Activated CD4-positive, alpha-beta memory T cell treated with anti-CD3 and anti-CD28 coated beads for 36 hours (primary cell): ENCODE results near the gene STAC3. TPM values are rescaled to one million over a fixed set of nuclear protein-coding genes. Genes with fewer than 3 reads are reported as not detected.

Experiments
- CTCF ChIA-PET: fragments of 350-600 bp; sonication (Branson Sonifier 250); formaldehyde crosslinking; loops from one replicate; lab custom pipeline; 2021; ENCODE audit warnings: antibody characterized with exemption, inconsistent platforms; lab: Charles Lee
- POLR2A ChIA-PET: fragments of 350-600 bp; sonication (Branson Sonifier 250); formaldehyde crosslinking; loops from one replicate; lab custom pipeline; 2021; ENCODE audit warnings: antibody characterized with exemption; lab: Charles Lee
- DNase-seq: peaks from one replicate; pipeline ENCODE4 v3.0.0-alpha.2; 2020
- H3K27ac Mint-ChIP-seq: one replicate; pipeline ENCODE4 v1.8.0; 2021; ENCODE audit warnings: mixed read lengths
- H3K27me3 Mint-ChIP-seq: one replicate; pipeline ENCODE4 v1.8.0; 2021; ENCODE audit warnings: mixed read lengths
- H3K36me3 Mint-ChIP-seq: one replicate; pipeline ENCODE4 v1.8.0; 2021; ENCODE audit warnings: mixed read lengths
- H3K4me1 Mint-ChIP-seq: one replicate; pipeline ENCODE4 v1.8.0; 2021; ENCODE audit warnings: low read depth, mixed read lengths
- H3K4me3 Mint-ChIP-seq: one replicate; pipeline ENCODE4 v1.8.0; 2021; ENCODE audit warnings: mild to moderate bottlenecking, mixed read lengths
- H3K9me3 Mint-ChIP-seq: one replicate; pipeline ENCODE4 v1.8.0; 2021; ENCODE audit warnings: mixed read lengths
- intact Hi-C: fragments of 100-400 bp; cut with micrococcal nuclease; formaldehyde crosslinking; loops from one replicate; pipeline ENCODE4 v1.15.1; 2023
- total RNA-seq, 2 experiments: library from RNA; stranded (reverse); gene quantifications; one replicate each; pipeline ENCODE4 v1.2.3, GENCODE V29; 2021

Gene STAC3
- total RNA-seq, 2 experiments from 2014 or later: 1.9 to 2.0 TPM

DNA sequence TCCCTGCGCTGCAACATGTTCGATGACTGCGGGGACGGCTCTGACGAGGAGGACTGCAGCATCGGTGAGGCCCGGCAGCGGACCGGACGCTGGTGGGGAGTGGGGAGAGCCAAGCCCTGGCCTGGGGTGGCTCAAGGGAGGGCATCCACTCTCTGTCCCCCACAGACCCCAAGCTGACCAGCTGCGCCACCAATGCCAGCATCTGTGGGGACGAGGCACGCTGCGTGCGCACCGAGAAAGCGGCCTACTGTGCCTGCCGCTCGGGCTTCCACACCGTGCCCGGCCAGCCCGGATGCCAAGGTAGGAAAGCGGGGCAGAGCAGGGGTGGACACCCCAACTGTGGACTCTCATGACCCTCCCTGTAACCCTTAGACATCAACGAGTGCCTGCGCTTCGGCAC is 45.8 kb downstream of the STAC3 start:
- intact Hi-C loops: no loop called here
- ChIA-PET POLR2A (interaction anchor here (0.5 kb wide), 1 partner anchor 665 kb away, joined by 3 read pairs; no protein-coding TSS in a partner anchor), CTCF (interaction anchor here (1.2 kb wide), 1 partner anchor 38 kb away, joined by 5 read pairs; no protein-coding TSS in a partner anchor)
- Mint-ChIP-seq H3K27me3 (no peaks in the 10 kb centered on the region), H3K27ac (no peak overlapping the region), H3K9me3 (no peaks in the 10 kb centered on the region), H3K36me3 (no peaks in the 10 kb centered on the region), H3K4me1 (no peaks in the 10 kb centered on the region), H3K4me3 (no peak overlapping the region)
- no peak for DNase-seq

DNA sequence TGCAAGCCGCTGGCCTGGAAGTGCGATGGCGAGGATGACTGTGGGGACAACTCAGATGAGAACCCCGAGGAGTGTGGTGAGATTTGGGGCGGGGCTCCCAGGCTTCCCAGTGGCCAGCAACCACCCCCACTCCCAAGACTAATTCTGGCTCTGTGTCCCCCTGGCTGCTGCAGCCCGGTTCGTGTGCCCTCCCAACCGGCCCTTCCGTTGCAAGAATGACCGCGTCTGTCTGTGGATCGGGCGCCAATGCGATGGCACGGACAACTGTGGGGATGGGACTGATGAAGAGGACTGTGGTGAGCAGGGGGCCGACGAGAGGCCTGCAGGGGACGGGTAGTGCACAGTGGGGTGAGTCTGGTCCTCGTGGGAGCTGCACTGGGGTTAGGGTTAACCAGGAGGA is 46.5 kb downstream of the STAC3 start:
- H3K4me3 Mint-ChIP-seq: no peak overlapping the region
- intact Hi-C loops: no loop called here
- no peaks in the 10 kb centered on the region for H3K36me3 Mint-ChIP-seq
- H3K27ac Mint-ChIP-seq: no peak overlapping the region
- DNase-seq: no peak
- no peaks in the 10 kb centered on the region for H3K4me1 Mint-ChIP-seq
- H3K9me3 Mint-ChIP-seq: no peaks in the 10 kb centered on the region
- no peaks in the 10 kb centered on the region for H3K27me3 Mint-ChIP-seq
- ChIA-PET POLR2A (no interaction called here), CTCF (no interaction called here)

DNA sequence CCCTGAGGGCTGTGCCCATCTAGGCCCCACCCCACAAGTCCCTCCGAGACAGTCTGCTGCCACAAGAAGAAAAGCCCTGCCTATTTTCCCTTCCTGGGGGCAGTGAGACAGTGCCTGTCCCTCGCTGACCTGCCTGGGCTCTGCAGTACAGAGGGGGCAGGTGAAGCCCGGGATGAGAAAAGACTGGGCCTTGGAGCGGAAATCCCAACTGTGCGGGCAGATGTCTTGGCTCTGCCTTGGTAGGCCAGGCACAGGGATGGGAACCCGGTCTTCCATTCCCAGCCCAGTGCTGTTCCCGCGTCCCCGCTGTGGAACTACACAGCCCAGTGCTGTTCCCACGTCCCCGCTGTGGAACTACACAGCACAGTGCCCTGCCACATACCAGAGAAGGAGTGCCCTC is 47.2 kb downstream of the STAC3 start:
- Mint-ChIP-seq H3K27ac (no peak overlapping the region), H3K27me3 (no peaks in the 10 kb centered on the region), H3K36me3 (no peaks in the 10 kb centered on the region), H3K4me3 (no peak overlapping the region), H3K4me1 (no peaks in the 10 kb centered on the region), H3K9me3 (no peaks in the 10 kb centered on the region)
- POLR2A ChIA-PET: no interaction called here
- CTCF ChIA-PET: no interaction called here
- intact Hi-C loops: no loop called here
- no peak for DNase-seq

DNA sequence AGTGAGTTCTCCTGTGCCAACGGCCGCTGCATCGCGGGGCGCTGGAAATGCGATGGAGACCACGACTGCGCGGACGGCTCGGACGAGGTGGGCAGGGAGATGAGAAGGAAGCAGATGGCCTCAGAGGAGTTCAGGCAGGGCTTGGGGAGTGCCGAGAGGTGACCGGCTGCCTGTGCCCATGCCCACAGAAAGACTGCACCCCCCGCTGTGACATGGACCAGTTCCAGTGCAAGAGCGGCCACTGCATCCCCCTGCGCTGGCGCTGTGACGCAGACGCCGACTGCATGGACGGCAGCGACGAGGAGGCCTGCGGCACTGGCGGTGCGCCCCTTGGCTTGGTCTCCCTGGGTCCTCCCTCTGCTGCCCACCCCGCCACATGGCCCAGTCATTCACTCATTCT is 47.8 kb downstream of the STAC3 start:
- ChIA-PET CTCF (no interaction called here), POLR2A (no interaction called here)
- Mint-ChIP-seq H3K4me3 (no peak overlapping the region), H3K4me1 (no peaks in the 10 kb centered on the region), H3K27me3 (no peaks in the 10 kb centered on the region), H3K9me3 (no peaks in the 10 kb centered on the region), H3K27ac (no peak overlapping the region), H3K36me3 (no peaks in the 10 kb centered on the region)
- DNase-seq: no peak
- intact Hi-C loops: no loop called here

DNA sequence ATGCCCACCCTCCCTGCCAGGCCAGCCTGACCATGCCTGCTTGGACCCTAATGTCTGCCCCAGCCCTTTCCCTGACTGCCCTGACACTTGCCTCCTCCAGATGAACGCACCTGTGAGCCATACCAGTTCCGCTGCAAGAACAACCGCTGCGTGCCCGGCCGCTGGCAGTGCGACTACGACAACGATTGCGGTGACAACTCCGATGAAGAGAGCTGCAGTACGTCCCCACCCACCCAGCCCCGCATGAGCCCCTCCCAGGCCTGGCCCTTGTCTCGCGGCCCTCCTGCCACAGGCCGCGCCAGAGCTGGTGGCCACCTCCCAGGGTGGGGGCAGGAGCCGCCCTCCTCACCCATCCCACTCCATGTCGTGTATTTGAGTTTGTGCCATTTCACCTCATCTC is 48.7 kb downstream of the STAC3 start:
- no peaks in the 10 kb centered on the region for H3K9me3 Mint-ChIP-seq
- H3K36me3 Mint-ChIP-seq: no peaks in the 10 kb centered on the region
- DNase-seq: no peak
- H3K27me3 Mint-ChIP-seq: no peaks in the 10 kb centered on the region
- intact Hi-C loops: no loop called here
- ChIA-PET CTCF (no interaction called here), POLR2A (no interaction called here)
- H3K4me3 Mint-ChIP-seq: no peak overlapping the region
- no peak overlapping the region for H3K27ac Mint-ChIP-seq
- H3K4me1 Mint-ChIP-seq: no peaks in the 10 kb centered on the region

DNA sequence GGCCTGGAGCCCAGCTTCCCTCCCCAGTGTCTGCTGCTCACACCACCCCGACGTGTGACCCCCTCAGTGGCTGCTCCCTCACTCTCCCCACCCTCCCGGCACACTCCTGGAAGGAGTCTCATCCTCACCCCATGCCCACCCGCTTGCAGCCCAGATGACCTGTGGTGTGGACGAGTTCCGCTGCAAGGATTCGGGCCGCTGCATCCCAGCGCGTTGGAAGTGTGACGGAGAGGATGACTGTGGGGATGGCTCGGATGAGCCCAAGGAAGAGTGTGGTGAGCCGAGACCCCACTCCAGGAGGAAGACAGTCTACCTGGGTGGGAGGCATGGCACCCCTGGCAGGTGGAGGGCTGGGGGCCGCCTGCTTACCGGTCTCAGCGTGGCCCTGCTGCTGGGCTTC is 49.4 kb downstream of the STAC3 start:
- Mint-ChIP-seq H3K9me3 (no peaks in the 10 kb centered on the region), H3K36me3 (no peaks in the 10 kb centered on the region), H3K27me3 (no peaks in the 10 kb centered on the region), H3K4me3 (no peak overlapping the region), H3K4me1 (no peaks in the 10 kb centered on the region), H3K27ac (no peak overlapping the region)
- DNase-seq: no peak
- ChIA-PET CTCF (no interaction called here), POLR2A (no interaction called here)
- intact Hi-C loops: no loop called here

DNA sequence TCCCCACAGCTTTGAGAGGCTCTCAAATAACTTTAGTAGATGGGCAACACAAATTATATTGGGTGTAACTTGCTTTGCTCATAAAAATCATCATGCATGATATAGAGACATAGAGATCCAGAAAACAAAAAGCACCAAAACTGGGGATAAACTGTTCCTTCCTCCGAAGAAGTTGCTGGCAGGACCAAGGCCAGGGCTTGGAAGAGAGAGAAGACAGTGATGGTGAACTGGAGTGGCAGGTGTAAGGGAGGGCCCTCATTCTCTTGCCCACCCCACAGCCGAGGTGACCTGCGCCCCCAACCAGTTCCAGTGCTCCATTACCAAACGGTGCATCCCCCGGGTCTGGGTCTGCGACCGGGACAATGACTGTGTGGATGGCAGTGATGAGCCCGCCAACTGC is 49.8 kb downstream of the STAC3 start:
- no peaks in the 10 kb centered on the region for H3K4me1 Mint-ChIP-seq
- no peak overlapping the region for H3K4me3 Mint-ChIP-seq
- H3K9me3 Mint-ChIP-seq: no peaks in the 10 kb centered on the region
- no peak overlapping the region for H3K27ac Mint-ChIP-seq
- no peaks in the 10 kb centered on the region for H3K27me3 Mint-ChIP-seq
- POLR2A ChIA-PET: no interaction called here
- DNase-seq: no peak
- H3K36me3 Mint-ChIP-seq: no peaks in the 10 kb centered on the region
- CTCF ChIA-PET: no interaction called here
- intact Hi-C loops: no loop called here

DNA sequence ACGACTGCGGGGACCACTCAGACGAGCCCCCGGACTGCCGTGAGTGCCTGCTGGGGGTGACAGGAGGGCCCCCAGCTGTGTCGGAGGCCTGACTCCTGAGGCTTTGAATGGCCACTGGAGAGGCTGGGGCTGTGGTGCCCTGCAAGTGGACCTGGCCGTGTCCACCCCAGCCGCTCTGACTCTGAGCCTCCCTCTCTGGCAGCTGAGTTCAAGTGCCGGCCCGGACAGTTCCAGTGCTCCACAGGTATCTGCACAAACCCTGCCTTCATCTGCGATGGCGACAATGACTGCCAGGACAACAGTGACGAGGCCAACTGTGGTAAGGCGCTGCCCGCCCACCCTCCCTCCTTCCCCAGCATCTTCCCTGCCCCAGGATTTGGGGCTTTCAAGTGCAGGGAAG is 50.5 kb downstream of the STAC3 start:
- Mint-ChIP-seq H3K36me3 (no peaks in the 10 kb centered on the region), H3K4me3 (no peak overlapping the region), H3K27me3 (no peaks in the 10 kb centered on the region), H3K4me1 (no peaks in the 10 kb centered on the region), H3K9me3 (no peaks in the 10 kb centered on the region), H3K27ac (no peak overlapping the region)
- CTCF ChIA-PET: no interaction called here
- no peak for DNase-seq
- intact Hi-C loops: no loop called here
- POLR2A ChIA-PET: no interaction called here

DNA sequence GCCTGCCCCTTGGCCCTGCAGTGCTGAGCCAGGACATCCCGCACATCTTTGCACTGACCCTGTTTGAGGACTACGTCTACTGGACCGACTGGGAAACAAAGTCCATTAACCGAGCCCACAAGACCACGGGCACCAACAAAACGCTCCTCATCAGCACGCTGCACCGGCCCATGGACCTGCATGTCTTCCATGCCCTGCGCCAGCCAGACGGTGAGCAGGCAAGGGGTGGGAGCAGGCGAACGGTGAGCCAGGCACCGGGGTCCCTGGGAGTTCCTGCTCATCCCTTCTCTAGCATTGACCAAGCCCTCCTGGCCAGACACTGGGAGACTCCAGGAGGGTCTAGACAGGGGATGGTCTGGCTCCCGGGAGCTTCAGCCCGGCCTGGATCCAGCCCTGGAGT is 51.8 kb downstream of the STAC3 start:
- ChIA-PET POLR2A (no interaction called here), CTCF (no interaction called here)
- no peak for DNase-seq
- intact Hi-C loops: no loop called here
- Mint-ChIP-seq H3K27me3 (no peaks in the 10 kb centered on the region), H3K4me3 (no peak overlapping the region), H3K36me3 (no peaks in the 10 kb centered on the region), H3K4me1 (no peaks in the 10 kb centered on the region), H3K9me3 (no peaks in the 10 kb centered on the region), H3K27ac (no peak overlapping the region)

DNA sequence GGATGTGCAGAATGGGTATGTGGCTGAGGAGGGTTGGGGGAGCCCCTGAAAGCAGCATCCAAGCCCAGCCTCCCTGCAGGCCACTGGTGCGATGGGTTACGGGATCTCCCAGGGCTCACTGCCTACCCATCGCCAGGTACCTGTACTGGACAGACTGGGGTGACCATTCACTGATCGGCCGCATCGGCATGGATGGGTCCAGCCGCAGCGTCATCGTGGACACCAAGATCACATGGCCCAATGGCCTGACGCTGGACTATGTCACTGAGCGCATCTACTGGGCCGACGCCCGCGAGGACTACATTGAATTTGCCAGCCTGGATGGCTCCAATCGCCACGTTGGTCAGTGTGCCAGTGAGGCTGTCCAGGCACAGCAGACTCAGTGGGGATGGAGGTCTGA is 52.7 kb downstream of the STAC3 start:
- intact Hi-C loops: no loop called here
- ChIA-PET POLR2A (no interaction called here), CTCF (interaction anchor here (0.6 kb wide), 1 partner anchor 10 kb away, joined by 3 read pairs; no protein-coding TSS in a partner anchor)
- no peak for DNase-seq
- H3K36me3 Mint-ChIP-seq: no peaks in the 10 kb centered on the region
- H3K4me1 Mint-ChIP-seq: no peaks in the 10 kb centered on the region
- no peaks in the 10 kb centered on the region for H3K27me3 Mint-ChIP-seq
- no peak overlapping the region for H3K4me3 Mint-ChIP-seq
- no peaks in the 10 kb centered on the region for H3K9me3 Mint-ChIP-seq
- no peak overlapping the region for H3K27ac Mint-ChIP-seq

DNA sequence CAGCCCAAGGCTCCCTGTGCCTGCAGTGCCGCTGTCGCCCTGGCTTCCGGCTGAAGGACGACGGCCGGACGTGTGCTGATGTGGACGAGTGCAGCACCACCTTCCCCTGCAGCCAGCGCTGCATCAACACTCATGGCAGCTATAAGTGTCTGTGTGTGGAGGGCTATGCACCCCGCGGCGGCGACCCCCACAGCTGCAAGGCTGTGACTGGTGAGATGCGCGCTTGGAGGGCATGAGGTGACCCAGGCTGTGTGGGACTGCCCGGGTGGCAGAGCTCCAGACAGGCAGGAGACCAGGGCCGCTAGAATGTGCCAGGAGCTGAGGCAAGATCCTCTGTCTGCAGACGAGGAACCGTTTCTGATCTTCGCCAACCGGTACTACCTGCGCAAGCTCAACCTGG is 54.0 kb downstream of the STAC3 start:
- Mint-ChIP-seq H3K27ac (no peak overlapping the region), H3K4me1 (no peaks in the 10 kb centered on the region), H3K9me3 (no peaks in the 10 kb centered on the region), H3K4me3 (no peak overlapping the region), H3K36me3 (no peaks in the 10 kb centered on the region), H3K27me3 (no peaks in the 10 kb centered on the region)
- POLR2A ChIA-PET: no interaction called here
- no peak for DNase-seq
- CTCF ChIA-PET: interaction anchor here (0.8 kb wide), 1 partner anchor 46 kb away, joined by 3 read pairs; no protein-coding TSS in a partner anchor
- intact Hi-C loops: no loop called here

DNA sequence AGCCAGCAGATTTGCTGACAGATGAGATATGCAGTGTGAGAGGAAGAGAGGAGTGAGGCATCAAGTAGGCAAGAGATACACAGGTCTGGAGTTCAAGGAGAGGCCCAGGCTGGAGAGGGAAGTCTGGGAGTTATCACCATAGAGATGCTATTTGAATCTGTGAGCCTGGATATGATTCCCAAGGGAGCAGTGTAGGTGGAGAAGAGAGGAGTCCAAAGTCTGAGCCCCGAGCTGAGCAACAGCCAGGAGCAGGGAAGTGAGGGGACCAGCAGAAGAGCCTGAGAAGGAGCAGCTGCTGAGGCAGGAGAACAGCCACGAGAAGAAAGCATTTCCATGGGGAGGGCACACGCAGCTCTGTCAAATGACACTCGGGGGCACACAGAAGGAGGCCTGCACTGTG is 54.5 kb downstream of the STAC3 start:
- Mint-ChIP-seq H3K36me3 (no peaks in the 10 kb centered on the region), H3K27ac (no peak overlapping the region), H3K9me3 (no peaks in the 10 kb centered on the region), H3K4me1 (no peaks in the 10 kb centered on the region), H3K27me3 (no peaks in the 10 kb centered on the region), H3K4me3 (no peak overlapping the region)
- ChIA-PET POLR2A (no interaction called here), CTCF (interaction anchor here (0.8 kb wide), 1 partner anchor 46 kb away, joined by 3 read pairs; no protein-coding TSS in a partner anchor)
- intact Hi-C loops: no loop called here
- DNase-seq: no peak

DNA sequence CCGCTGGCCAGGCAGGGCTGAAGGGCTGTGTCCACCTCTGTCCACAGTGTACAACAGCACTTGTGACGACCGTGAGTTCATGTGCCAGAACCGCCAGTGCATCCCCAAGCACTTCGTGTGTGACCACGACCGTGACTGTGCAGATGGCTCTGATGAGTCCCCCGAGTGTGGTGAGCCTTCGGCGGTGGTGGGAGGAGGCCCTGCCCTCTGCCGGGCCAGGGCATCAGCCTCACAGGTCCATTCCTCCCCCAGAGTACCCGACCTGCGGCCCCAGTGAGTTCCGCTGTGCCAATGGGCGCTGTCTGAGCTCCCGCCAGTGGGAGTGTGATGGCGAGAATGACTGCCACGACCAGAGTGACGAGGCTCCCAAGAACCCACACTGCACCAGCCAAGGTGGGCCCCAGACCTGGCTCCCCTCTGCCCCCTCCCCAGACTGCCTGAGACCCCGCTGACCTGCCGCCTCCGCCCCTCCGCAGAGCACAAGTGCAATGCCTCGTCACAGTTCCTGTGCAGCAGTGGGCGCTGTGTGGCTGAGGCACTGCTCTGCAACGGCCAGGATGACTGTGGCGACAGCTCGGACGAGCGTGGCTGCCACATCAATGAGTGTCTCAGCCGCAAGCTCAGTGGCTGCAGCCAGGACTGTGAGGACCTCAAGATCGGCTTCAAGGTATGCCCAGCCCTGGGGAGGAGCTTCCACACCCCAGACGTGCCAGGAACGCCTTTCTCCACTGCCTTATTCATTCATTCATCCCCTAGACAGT is 55.2 kb downstream of the STAC3 start:
- POLR2A ChIA-PET: no interaction called here
- H3K9me3 Mint-ChIP-seq: no peaks in the 10 kb centered on the region
- intact Hi-C loops: no loop called here
- H3K4me3 Mint-ChIP-seq: no peak overlapping the region
- H3K27ac Mint-ChIP-seq: no peak overlapping the region
- H3K27me3 Mint-ChIP-seq: no peaks in the 10 kb centered on the region
- no peak for DNase-seq
- H3K36me3 Mint-ChIP-seq: no peaks in the 10 kb centered on the region
- H3K4me1 Mint-ChIP-seq: no peaks in the 10 kb centered on the region
- CTCF ChIA-PET: no interaction called here
